Suprapubic skin (tissue), 4 donors: ENCODE measurements around the gene TMCC1.

Experiments
- EP300 ChIP-seq: sonication (generic); formaldehyde crosslinking; IDR thresholded peaks from one replicate; pipeline ENCODE4 v1.6.1; 2017; ENCODE audit warnings: antibody characterized with exemption
- POLR2A ChIP-seq, 2 donors: fragments of 450-650 bp; IDR thresholded peaks; one replicate each; pipeline ENCODE4 v1.6.1; 2017; ENCODE audit warnings: antibody characterized with exemption in 2 of 2, mild to moderate bottlenecking in 2 of 2, moderate library complexity in 2 of 2
- POLR2AphosphoS5 ChIP-seq, 3 donors: sonication (generic); formaldehyde crosslinking; IDR thresholded peaks; one replicate each; pipeline ENCODE4 v1.6.1; 2017; ENCODE audit warnings: antibody characterized with exemption in 3 of 3
- TF ChIP-seq, protein P1 (sequence below), 2 donors: fragments of 200-600 bp in 1 of 2; fragments of 450-650 bp in 1 of 2; sonication (generic) in 1 of 2; IDR thresholded peaks; one replicate each; pipeline ENCODE4 v1.5.1; 2016 to 2019; ENCODE audit warnings: antibody characterized with exemption in 2 of 2, mild to moderate bottlenecking in 1 of 2, moderate library complexity in 1 of 2

DNA sequence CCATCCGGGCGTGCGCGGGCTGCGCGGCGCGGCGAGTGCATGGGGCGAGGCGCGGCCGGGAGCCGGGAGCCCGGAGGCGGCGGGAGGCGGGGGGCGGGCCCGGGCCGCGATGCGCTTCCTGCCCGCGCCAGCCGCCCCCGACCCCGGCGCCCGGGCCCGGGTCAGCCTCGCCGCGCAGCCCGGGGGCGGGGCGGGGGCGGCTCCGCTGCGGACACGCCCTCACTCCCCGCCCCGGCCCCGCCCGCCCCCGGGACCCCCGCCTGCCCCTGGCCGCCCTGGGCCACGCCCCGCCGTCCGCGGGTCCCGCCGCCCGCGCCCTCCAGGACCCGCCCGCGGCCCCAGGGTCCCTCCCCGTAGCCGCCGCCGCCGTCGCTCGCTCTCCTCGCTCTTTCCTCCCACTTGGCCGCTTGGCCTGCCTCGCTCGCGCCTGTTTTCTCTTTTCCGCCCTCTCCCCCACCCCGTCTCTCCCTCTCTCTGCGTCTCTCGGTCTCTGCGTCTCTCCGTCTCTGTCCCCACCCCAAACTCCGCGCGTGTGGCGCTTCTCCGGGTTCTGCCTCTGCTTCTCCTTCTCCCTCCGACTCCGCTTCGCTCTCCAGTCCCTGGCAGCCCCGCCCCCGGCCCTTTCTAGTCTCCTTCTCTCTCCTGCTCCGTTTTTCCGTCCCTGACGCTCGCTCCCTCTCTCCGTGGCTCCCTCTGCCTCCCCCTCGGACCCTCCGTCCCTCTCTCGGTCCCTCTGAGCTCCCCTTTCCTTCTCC lies 286.7 kb downstream of the TMCC1 start, which contains the start of gene PLXND1:
- TF ChIP-seq POLR2AphosphoS5 (IDR thresholded peaks at IDR 0.05) (no peak), POLR2A (IDR thresholded peaks at IDR 0.05) (peak in 1 of 2 donors; percentile 51), EP300 (no peak)
- TF ChIP-seq, protein P1, sequence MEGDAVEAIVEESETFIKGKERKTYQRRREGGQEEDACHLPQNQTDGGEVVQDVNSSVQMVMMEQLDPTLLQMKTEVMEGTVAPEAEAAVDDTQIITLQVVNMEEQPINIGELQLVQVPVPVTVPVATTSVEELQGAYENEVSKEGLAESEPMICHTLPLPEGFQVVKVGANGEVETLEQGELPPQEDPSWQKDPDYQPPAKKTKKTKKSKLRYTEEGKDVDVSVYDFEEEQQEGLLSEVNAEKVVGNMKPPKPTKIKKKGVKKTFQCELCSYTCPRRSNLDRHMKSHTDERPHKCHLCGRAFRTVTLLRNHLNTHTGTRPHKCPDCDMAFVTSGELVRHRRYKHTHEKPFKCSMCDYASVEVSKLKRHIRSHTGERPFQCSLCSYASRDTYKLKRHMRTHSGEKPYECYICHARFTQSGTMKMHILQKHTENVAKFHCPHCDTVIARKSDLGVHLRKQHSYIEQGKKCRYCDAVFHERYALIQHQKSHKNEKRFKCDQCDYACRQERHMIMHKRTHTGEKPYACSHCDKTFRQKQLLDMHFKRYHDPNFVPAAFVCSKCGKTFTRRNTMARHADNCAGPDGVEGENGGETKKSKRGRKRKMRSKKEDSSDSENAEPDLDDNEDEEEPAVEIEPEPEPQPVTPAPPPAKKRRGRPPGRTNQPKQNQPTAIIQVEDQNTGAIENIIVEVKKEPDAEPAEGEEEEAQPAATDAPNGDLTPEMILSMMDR (IDR thresholded peaks at IDR 0.05): no peak
